WTC11 (cell line): Measurements from ENCODE around the gene CATSPERZ. TPM values are rescaled to one million over a fixed set of nuclear protein-coding genes. Genes with fewer than 3 reads are reported as not detected.

Experiments
- ATAC-seq: fragments of 200-7000 bp; cut with Tn5 transposase; 2 replicates; pipeline ENCODE4 v1.10.0; 2021; ENCODE audit warnings: mild to moderate bottlenecking, moderate library complexity
- CTCF ChIA-PET: fragments of 300-600 bp; sonication (Branson Sonifier 250); formaldehyde crosslinking; loops from one replicate; lab custom pipeline; 2021; ENCODE audit warnings: antibody characterized with exemption; lab: Charles Lee
- POLR2A ChIA-PET: fragments of 350-600 bp; sonication (Branson Sonifier 250); formaldehyde crosslinking; loops from one replicate; lab custom pipeline; 2021; ENCODE audit warnings: antibody characterized with exemption; lab: Charles Lee
- DNase-seq: peaks from one replicate; pipeline ENCODE4 v3.0.0; 2021; ENCODE audit warnings: low spot score
- H3K27ac Mint-ChIP-seq: 2 replicates; pipeline ENCODE4 v1.8.0; 2021; ENCODE audit warnings: mixed read lengths
- H3K27me3 Mint-ChIP-seq: 2 replicates; pipeline ENCODE4 v1.8.0; 2021; ENCODE audit warnings: low read depth, mild to moderate bottlenecking, moderate library complexity, mixed read lengths
- H3K36me3 Mint-ChIP-seq: 2 replicates; pipeline ENCODE4 v1.8.0; 2021; ENCODE audit warnings: mixed read lengths
- H3K4me1 Mint-ChIP-seq: 2 replicates; pipeline ENCODE4 v1.8.0; 2022; ENCODE audit warnings: mixed read lengths
- H3K4me3 Mint-ChIP-seq: 2 replicates; pipeline ENCODE4 v1.8.0; 2021; ENCODE audit warnings: mild to moderate bottlenecking, moderate library complexity, mixed read lengths
- H3K9me3 Mint-ChIP-seq: 2 replicates; pipeline ENCODE4 v1.8.0; 2021; ENCODE audit warnings: mixed read lengths
- CTCF ChIP-seq: fragments of 200-600 bp; IDR thresholded peaks from 2 replicates; pipeline ENCODE4 v1.8.0; 2022; ENCODE audit warnings: antibody characterized with exemption
- ELF4 ChIP-seq: sonication (generic); formaldehyde crosslinking; IDR thresholded peaks from 2 replicates; pipeline ENCODE4 v1.8.1; 2022; ENCODE audit warnings: low read depth, mild to moderate bottlenecking, moderate library complexity, missing genetic modification reagents
- ERG ChIP-seq: fragments of 250-450 bp; sonication (Bioruptor Pico); IDR thresholded peaks from 2 replicates; pipeline ENCODE4 v1.8.0; 2021; ENCODE audit warnings: mild to moderate bottlenecking
- ETV6 ChIP-seq: sonication (generic); formaldehyde crosslinking; IDR thresholded peaks from 2 replicates; pipeline ENCODE4 v1.8.1; 2022; ENCODE audit warnings: mild to moderate bottlenecking, missing genetic modification reagents
- GABPB1 ChIP-seq: sonication (generic); formaldehyde crosslinking; IDR thresholded peaks from 2 replicates; pipeline ENCODE4 v1.8.1; 2023; ENCODE audit warnings: mild to moderate bottlenecking, missing genetic modification reagents
- GRHL2 ChIP-seq: fragments of 250-450 bp; sonication (Bioruptor Pico); IDR thresholded peaks from 2 replicates; pipeline ENCODE4 v1.8.0; 2022; ENCODE audit warnings: mild to moderate bottlenecking, moderate library complexity; ENCODE audit not compliant: insufficient replicate concordance, severe bottlenecking
- RELA ChIP-seq: sonication (generic); formaldehyde crosslinking; IDR thresholded peaks from 2 replicates; pipeline ENCODE4 v1.8.1; 2022; ENCODE audit warnings: missing genetic modification reagents, mild to moderate bottlenecking, borderline replicate concordance
- TCF7 ChIP-seq: sonication (generic); formaldehyde crosslinking; IDR thresholded peaks from 2 replicates; pipeline ENCODE4 v1.8.0; 2022; ENCODE audit warnings: mild to moderate bottlenecking, low read depth, missing genetic modification reagents, moderate library complexity
- ZNF317 ChIP-seq: sonication (generic); formaldehyde crosslinking; IDR thresholded peaks from 2 replicates; pipeline ENCODE4 v1.8.1; 2023; ENCODE audit warnings: low read depth, mild to moderate bottlenecking, moderate library complexity, missing genetic modification reagents, borderline replicate concordance
- total RNA-seq: library from RNA; stranded (reverse); gene quantifications from 3 replicates; pipeline ENCODE4 v1.2.3, GENCODE V29; 2021
- TF ChIP-seq, protein P1 (sequence below): fragments of 250-450 bp; sonication (Bioruptor Pico); IDR thresholded peaks from 2 replicates; pipeline ENCODE4 v1.9.0; 2021; ENCODE audit warnings: mild to moderate bottlenecking, borderline replicate concordance
- TF ChIP-seq, protein P2 (sequence below): sonication (generic); formaldehyde crosslinking; IDR thresholded peaks from 2 replicates; pipeline ENCODE4 v1.8.1; 2023; ENCODE audit warnings: mild to moderate bottlenecking, missing genetic modification reagents, borderline replicate concordance
- TF ChIP-seq, protein P3 (sequence below): fragments of 250-450 bp; sonication (Bioruptor Pico); IDR thresholded peaks from 2 replicates; pipeline ENCODE4 v1.9.0; 2021; ENCODE audit warnings: mild to moderate bottlenecking
- TF ChIP-seq, protein P4 (sequence below): fragments of 250-450 bp; sonication (Bioruptor Pico); IDR thresholded peaks from 2 replicates; pipeline ENCODE4 v2.1.2; 2022; ENCODE audit warnings: mild to moderate bottlenecking, moderate library complexity

CATSPERZ gene
- total RNA-seq, 1 experiment from 2014 or later = 2.5 TPM

GRCh38 chr11:64260147-64260708 is 39.9 kb upstream of the CATSPERZ start (continued):
- no peak for TF ChIP-seq GRHL2 (CRISPR knock-in tag)
- TF ChIP-seq, protein P1, sequence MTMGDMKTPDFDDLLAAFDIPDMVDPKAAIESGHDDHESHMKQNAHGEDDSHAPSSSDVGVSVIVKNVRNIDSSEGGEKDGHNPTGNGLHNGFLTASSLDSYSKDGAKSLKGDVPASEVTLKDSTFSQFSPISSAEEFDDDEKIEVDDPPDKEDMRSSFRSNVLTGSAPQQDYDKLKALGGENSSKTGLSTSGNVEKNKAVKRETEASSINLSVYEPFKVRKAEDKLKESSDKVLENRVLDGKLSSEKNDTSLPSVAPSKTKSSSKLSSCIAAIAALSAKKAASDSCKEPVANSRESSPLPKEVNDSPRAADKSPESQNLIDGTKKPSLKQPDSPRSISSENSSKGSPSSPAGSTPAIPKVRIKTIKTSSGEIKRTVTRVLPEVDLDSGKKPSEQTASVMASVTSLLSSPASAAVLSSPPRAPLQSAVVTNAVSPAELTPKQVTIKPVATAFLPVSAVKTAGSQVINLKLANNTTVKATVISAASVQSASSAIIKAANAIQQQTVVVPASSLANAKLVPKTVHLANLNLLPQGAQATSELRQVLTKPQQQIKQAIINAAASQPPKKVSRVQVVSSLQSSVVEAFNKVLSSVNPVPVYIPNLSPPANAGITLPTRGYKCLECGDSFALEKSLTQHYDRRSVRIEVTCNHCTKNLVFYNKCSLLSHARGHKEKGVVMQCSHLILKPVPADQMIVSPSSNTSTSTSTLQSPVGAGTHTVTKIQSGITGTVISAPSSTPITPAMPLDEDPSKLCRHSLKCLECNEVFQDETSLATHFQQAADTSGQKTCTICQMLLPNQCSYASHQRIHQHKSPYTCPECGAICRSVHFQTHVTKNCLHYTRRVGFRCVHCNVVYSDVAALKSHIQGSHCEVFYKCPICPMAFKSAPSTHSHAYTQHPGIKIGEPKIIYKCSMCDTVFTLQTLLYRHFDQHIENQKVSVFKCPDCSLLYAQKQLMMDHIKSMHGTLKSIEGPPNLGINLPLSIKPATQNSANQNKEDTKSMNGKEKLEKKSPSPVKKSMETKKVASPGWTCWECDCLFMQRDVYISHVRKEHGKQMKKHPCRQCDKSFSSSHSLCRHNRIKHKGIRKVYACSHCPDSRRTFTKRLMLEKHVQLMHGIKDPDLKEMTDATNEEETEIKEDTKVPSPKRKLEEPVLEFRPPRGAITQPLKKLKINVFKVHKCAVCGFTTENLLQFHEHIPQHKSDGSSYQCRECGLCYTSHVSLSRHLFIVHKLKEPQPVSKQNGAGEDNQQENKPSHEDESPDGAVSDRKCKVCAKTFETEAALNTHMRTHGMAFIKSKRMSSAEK = no peak
- TF ChIP-seq, protein P2, sequence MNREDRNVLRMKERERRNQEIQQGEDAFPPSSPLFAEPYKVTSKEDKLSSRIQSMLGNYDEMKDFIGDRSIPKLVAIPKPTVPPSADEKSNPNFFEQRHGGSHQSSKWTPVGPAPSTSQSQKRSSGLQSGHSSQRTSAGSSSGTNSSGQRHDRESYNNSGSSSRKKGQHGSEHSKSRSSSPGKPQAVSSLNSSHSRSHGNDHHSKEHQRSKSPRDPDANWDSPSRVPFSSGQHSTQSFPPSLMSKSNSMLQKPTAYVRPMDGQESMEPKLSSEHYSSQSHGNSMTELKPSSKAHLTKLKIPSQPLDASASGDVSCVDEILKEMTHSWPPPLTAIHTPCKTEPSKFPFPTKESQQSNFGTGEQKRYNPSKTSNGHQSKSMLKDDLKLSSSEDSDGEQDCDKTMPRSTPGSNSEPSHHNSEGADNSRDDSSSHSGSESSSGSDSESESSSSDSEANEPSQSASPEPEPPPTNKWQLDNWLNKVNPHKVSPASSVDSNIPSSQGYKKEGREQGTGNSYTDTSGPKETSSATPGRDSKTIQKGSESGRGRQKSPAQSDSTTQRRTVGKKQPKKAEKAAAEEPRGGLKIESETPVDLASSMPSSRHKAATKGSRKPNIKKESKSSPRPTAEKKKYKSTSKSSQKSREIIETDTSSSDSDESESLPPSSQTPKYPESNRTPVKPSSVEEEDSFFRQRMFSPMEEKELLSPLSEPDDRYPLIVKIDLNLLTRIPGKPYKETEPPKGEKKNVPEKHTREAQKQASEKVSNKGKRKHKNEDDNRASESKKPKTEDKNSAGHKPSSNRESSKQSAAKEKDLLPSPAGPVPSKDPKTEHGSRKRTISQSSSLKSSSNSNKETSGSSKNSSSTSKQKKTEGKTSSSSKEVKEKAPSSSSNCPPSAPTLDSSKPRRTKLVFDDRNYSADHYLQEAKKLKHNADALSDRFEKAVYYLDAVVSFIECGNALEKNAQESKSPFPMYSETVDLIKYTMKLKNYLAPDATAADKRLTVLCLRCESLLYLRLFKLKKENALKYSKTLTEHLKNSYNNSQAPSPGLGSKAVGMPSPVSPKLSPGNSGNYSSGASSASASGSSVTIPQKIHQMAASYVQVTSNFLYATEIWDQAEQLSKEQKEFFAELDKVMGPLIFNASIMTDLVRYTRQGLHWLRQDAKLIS (CRISPR knock-in tag) = no peak
- no peak for TF ChIP-seq ELF4 (CRISPR knock-in tag)
- TF ChIP-seq ZNF317 (CRISPR knock-in tag) = no peak

GRCh38 chr11:64261556-64262080 is 38.5 kb upstream of the CATSPERZ start:
- Mint-ChIP-seq H3K27ac (no peak overlapping the region), H3K36me3 (peaks cover 45% of the 10 kb centered on the region), H3K4me1 (no peaks in the 10 kb centered on the region; the same call in 1 of the 2 replicates), H3K27me3 (no peaks in the 10 kb centered on the region), H3K4me3 (no peak overlapping the region), H3K9me3 (no peaks in the 10 kb centered on the region)
- ATAC-seq (no peak), DNase-seq (no peak)
- ChIA-PET CTCF (interaction anchor here (1.5 kb wide), 1 partner anchor 11 kb away, joined by 4 read pairs; no protein-coding TSS in a partner anchor), POLR2A (interaction anchor here (1.0 kb wide), 1 partner anchor 9 kb away, joined by 3 read pairs; no protein-coding TSS in a partner anchor)
- TF ChIP-seq ERG (CRISPR knock-in tag) (no peak), RELA (no peak), TCF7 (CRISPR knock-in tag) (no peak), ETV6 (CRISPR knock-in tag) (no peak), GRHL2 (CRISPR knock-in tag) (no peak), GABPB1 (CRISPR knock-in tag) (no peak), CTCF (no peak)
- TF ChIP-seq, protein P3, sequence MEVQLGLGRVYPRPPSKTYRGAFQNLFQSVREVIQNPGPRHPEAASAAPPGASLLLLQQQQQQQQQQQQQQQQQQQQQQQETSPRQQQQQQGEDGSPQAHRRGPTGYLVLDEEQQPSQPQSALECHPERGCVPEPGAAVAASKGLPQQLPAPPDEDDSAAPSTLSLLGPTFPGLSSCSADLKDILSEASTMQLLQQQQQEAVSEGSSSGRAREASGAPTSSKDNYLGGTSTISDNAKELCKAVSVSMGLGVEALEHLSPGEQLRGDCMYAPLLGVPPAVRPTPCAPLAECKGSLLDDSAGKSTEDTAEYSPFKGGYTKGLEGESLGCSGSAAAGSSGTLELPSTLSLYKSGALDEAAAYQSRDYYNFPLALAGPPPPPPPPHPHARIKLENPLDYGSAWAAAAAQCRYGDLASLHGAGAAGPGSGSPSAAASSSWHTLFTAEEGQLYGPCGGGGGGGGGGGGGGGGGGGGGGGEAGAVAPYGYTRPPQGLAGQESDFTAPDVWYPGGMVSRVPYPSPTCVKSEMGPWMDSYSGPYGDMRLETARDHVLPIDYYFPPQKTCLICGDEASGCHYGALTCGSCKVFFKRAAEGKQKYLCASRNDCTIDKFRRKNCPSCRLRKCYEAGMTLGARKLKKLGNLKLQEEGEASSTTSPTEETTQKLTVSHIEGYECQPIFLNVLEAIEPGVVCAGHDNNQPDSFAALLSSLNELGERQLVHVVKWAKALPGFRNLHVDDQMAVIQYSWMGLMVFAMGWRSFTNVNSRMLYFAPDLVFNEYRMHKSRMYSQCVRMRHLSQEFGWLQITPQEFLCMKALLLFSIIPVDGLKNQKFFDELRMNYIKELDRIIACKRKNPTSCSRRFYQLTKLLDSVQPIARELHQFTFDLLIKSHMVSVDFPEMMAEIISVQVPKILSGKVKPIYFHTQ (CRISPR knock-in tag) = no peak
- TF ChIP-seq, protein P1 = no peak
- TF ChIP-seq, protein P4, sequence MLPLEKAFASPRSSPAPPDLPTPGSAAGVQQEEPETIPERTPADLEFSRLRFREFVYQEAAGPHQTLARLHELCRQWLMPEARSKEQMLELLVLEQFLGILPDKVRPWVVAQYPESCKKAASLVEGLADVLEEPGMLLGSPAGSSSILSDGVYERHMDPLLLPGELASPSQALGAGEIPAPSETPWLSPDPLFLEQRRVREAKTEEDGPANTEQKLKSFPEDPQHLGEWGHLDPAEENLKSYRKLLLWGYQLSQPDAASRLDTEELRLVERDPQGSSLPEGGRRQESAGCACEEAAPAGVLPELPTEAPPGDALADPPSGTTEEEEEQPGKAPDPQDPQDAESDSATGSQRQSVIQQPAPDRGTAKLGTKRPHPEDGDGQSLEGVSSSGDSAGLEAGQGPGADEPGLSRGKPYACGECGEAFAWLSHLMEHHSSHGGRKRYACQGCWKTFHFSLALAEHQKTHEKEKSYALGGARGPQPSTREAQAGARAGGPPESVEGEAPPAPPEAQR = no peak
